Mucosa of descending colon (tissue), 3 donors: ENCODE results near the gene RPH3AL. TPM values are rescaled to one million over a fixed set of nuclear protein-coding genes. Genes with fewer than 3 reads are reported as not detected.

Experiments
- ATAC-seq: fragments of 200-7000 bp; cut with Tn5 transposase; one replicate; pipeline ENCODE4 v1.9.1; 2020; ENCODE audit warnings: mild to moderate bottlenecking, moderate library complexity
- DNase-seq, 3 donors: peaks; one replicate each; pipeline ENCODE4 v3.0.0-alpha.2; 2020
- H3K36me3 ChIP-seq: fragments of 200-600 bp; one replicate; pipeline ENCODE4 v1.8.0; 2021; ENCODE audit warnings: low read depth, mild to moderate bottlenecking
- H3K4me1 ChIP-seq: fragments of 200-600 bp; one replicate; pipeline ENCODE4 v1.8.0; 2021; ENCODE audit warnings: low read depth, mild to moderate bottlenecking
- H3K4me3 ChIP-seq: fragments of 200-600 bp; one replicate; pipeline ENCODE4 v1.8.0; 2021; ENCODE audit warnings: mild to moderate bottlenecking
- H3K9me3 ChIP-seq: fragments of 200-600 bp; one replicate; pipeline ENCODE4 v1.8.0; 2021; ENCODE audit warnings: mild to moderate bottlenecking
- CTCF ChIP-seq: fragments of 200-600 bp; IDR thresholded peaks from one replicate; pipeline ENCODE4 v1.8.0; 2022; ENCODE audit warnings: antibody characterized with exemption, mild to moderate bottlenecking
- intact Hi-C, 2 donors: fragments of 100-400 bp; cut with DNase I in 1 of 2; cut with micrococcal nuclease in 1 of 2; formaldehyde crosslinking; loops; one replicate each; pipeline versions ENCODE4 v1.11.0 to v1.11.1; 2022; cut with DNase I, micrococcal nuclease
- total RNA-seq, 3 donors: library from RNA; stranded (reverse); fragmentation: NEBNext Ultra II Directional in 2 of 3; extraction: Animal tissue kit (Norgen Biotek cat#: 25700) in 2 of 3; gene quantifications; one replicate each; pipeline versions ENCODE4 v1.2.1 to v1.2.4, GENCODE V29; 2021 to 2023
- donor health status: DM: no; HTN: no; CAD: no; lungs with moderate emphysema.
- donor health status: DM: no; HTN: no; CAD: no.
- donor health status: DM: no; HTN: yes; CAD: no.

The RPH3AL gene
- total RNA-seq, 3 donors from 2014 or later, result 24.0 to 44.1 (median 36.7) TPM

GRCh38 chr17:164303-165235 lies 188.0 kb downstream of the RPH3AL start:
- Histone ChIP-seq H3K36me3 (no peaks in the 10 kb centered on the region), H3K9me3 (no peaks in the 10 kb centered on the region), H3K4me1 (no peaks in the 10 kb centered on the region), H3K4me3 (no peak overlapping the region)
- DNase-seq, result peak in 2 of 3 donors; percentile 36 to 52
- TF ChIP-seq CTCF, result no peak
- ATAC-seq, result peak; percentile 50
- intact Hi-C loops, result no loop called here

- Histone ChIP-seq H3K9me3 (no peaks in the 10 kb centered on the region), H3K36me3 (no peaks in the 10 kb centered on the region), H3K4me1 (no peaks in the 10 kb centered on the region), H3K4me3 (no peak overlapping the region)
- ATAC-seq (no peak), DNase-seq (no peak)
- intact Hi-C loops, result no loop called here
- no peak for TF ChIP-seq CTCF
Observed at GRCh38 chr17:163514-164098, 189.0 kb downstream of the RPH3AL start.

GRCh38 chr17:162689-163088 lies 189.9 kb downstream of the RPH3AL start:
- no peak for ATAC-seq
- Histone ChIP-seq H3K9me3 (no peaks in the 10 kb centered on the region), H3K4me1 (no peaks in the 10 kb centered on the region), H3K4me3 (no peak overlapping the region), H3K36me3 (no peaks in the 10 kb centered on the region)
- no peak for DNase-seq
- TF ChIP-seq CTCF, result no peak
- intact Hi-C loops, result no loop called here

Other genes with a start within 250 kb of the RPH3AL start
- not detected for gene SCGB1C2, start 215.2 kb downstream of the RPH3AL start, total RNA-seq
- 1 to 10 TPM; 3.2 to 6.7 (median 4.0) TPM for gene DOC2B, start 171.2 kb downstream of the RPH3AL start, total RNA-seq
- 10 to 100 TPM in 1 of 3 donors, 1 to 10 TPM in 2; 3.7 to 21.8 (median 5.6) TPM for gene RFLNB, start 93.1 kb upstream of the RPH3AL start, total RNA-seq